ENCODE data around the gene ARHGAP1. TPM values are rescaled to one million over a fixed set of nuclear protein-coding genes. Genes with fewer than 3 reads are reported as not detected.

The ARHGAP1 gene
- total and polyA plus RNA-seq, 2 of the 13 experiments (the other 11 are each of a cell fraction or from before 2014, with no cell fraction given) = 18.6 to 30.3 TPM

DNA sequence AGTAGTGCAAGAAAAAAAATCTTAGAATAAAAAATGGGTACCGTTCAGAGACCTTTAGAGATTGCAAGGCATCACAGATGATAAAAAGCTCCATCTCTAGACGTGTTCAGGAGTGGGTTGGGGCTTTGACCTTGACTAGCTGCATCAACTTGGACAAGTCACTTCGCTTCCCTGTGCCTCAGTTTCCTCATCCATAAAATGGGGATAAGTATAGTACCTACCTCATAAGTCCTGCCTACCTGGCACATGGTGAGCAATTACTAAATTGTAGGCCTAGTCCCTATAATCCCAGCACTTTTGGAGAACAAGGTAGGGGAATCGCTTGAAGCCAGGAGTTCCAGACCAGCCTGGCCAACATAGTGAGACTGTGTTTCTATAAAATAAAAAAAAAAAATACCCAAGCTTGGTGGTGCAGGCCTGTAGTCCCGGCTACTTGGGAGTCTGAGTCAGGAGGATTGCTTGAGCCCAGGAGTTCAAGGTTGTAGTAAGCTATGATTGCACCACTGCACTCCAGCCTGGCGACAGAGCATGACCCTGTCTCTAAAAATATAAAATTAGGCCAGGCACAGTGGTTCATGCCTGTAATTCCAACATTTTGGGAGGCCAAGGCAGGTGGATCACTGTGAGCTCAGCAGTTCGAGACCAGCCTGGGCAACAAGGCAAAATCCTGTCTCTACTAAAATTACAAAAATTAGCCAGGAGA, 12.6 kb upstream of the ARHGAP1 start (continued):
- TF ChIP-seq ONECUT2 (CRISPR knock-in tag; IDR thresholded peaks at IDR 0.05) (no peak), FOSL2 (CRISPR knock-in tag; IDR thresholded peaks at IDR 0.05) (peak; percentile 33; the same call in 1 of the 2 replicates), NBN (conservative IDR thresholded peaks at IDR 0.05) (no peak), PCBP1 (IDR thresholded peaks at IDR 0.05; ENCODE audit: borderline replicate concordance, low read depth, low read length) (no peak), SIX4 (CRISPR knock-in tag; IDR thresholded peaks at IDR 0.05) (no peak), NFYC (CRISPR knock-in tag; IDR thresholded peaks at IDR 0.05) (no peak), CENPT (CRISPR knock-in tag; IDR thresholded peaks at IDR 0.05; ENCODE audit: low read depth) (no peak), HNF4A (CRISPR knock-in tag; IDR thresholded peaks at IDR 0.05) (0 out of 2 replicates have a peak, but pooled peaks have one; percentile 28), GATA4 (IDR thresholded peaks at IDR 0.05; ENCODE audit: borderline replicate concordance, low read depth) (no peak), DR1 (CRISPR knock-in tag; IDR thresholded peaks at IDR 0.05) (no peak), GPN1 (CRISPR knock-in tag; IDR thresholded peaks at IDR 0.05; ENCODE audit: borderline replicate concordance) (no peak), NFRKB (IDR thresholded peaks at IDR 0.05) (no peak), ZKSCAN8 (CRISPR knock-in tag; IDR thresholded peaks at IDR 0.05; ENCODE audit: borderline replicate concordance) (no peak), CEBPB (IDR thresholded peaks at IDR 0.05; ENCODE audit: borderline replicate concordance, low read depth, low read length) (peak; percentile 56; the same call in 1 of the 2 replicates), RARA (CRISPR knock-in tag; IDR thresholded peaks at IDR 0.05) (peak; percentile 70), ZNF550 (CRISPR knock-in tag; IDR thresholded peaks at IDR 0.05; ENCODE audit: borderline replicate concordance) (no peak), NR2F1 (CRISPR knock-in tag; IDR thresholded peaks at IDR 0.05) (0 out of 4 replicates have a peak, but pooled peaks of 1 of the 2 experiments have one; percentile 18), ZNF879 (CRISPR knock-in tag; IDR thresholded peaks at IDR 0.05) (no peak), ZMYM2 (CRISPR knock-in tag; IDR thresholded peaks at IDR 0.05) (no peak), MTF2 (CRISPR knock-in tag; IDR thresholded peaks at IDR 0.05; ENCODE audit: borderline replicate concordance) (no peak), CHD4 (IDR thresholded peaks at IDR 0.05; ENCODE audit: borderline replicate concordance, low read length) (peak; percentile 67; the same call in 1 of the 2 replicates), EHMT2 (IDR thresholded peaks at IDR 0.05; ENCODE audit: borderline replicate concordance, low read depth, low read length) (no peak), SNAI1 (CRISPR knock-in tag; IDR thresholded peaks at IDR 0.05; ENCODE audit: borderline replicate concordance) (no peak)
- TF ChIP-seq, protein P1, sequence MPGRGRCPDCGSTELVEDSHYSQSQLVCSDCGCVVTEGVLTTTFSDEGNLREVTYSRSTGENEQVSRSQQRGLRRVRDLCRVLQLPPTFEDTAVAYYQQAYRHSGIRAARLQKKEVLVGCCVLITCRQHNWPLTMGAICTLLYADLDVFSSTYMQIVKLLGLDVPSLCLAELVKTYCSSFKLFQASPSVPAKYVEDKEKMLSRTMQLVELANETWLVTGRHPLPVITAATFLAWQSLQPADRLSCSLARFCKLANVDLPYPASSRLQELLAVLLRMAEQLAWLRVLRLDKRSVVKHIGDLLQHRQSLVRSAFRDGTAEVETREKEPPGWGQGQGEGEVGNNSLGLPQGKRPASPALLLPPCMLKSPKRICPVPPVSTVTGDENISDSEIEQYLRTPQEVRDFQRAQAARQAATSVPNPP (CRISPR knock-in tag; IDR thresholded peaks at IDR 0.05) = no peak
- TF ChIP-seq, protein P2, sequence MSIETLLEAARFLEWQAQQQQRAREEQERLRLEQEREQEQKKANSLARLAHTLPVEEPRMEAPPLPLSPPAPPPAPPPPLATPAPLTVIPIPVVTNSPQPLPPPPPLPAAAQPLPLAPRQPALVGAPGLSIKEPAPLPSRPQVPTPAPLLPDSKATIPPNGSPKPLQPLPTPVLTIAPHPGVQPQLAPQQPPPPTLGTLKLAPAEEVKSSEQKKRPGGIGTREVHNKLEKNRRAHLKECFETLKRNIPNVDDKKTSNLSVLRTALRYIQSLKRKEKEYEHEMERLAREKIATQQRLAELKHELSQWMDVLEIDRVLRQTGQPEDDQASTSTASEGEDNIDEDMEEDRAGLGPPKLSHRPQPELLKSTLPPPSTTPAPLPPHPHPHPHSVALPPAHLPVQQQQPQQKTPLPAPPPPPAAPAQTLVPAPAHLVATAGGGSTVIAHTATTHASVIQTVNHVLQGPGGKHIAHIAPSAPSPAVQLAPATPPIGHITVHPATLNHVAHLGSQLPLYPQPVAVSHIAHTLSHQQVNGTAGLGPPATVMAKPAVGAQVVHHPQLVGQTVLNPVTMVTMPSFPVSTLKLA (IDR thresholded peaks at IDR 0.05) = no peak
- TF ChIP-seq, protein P3, sequence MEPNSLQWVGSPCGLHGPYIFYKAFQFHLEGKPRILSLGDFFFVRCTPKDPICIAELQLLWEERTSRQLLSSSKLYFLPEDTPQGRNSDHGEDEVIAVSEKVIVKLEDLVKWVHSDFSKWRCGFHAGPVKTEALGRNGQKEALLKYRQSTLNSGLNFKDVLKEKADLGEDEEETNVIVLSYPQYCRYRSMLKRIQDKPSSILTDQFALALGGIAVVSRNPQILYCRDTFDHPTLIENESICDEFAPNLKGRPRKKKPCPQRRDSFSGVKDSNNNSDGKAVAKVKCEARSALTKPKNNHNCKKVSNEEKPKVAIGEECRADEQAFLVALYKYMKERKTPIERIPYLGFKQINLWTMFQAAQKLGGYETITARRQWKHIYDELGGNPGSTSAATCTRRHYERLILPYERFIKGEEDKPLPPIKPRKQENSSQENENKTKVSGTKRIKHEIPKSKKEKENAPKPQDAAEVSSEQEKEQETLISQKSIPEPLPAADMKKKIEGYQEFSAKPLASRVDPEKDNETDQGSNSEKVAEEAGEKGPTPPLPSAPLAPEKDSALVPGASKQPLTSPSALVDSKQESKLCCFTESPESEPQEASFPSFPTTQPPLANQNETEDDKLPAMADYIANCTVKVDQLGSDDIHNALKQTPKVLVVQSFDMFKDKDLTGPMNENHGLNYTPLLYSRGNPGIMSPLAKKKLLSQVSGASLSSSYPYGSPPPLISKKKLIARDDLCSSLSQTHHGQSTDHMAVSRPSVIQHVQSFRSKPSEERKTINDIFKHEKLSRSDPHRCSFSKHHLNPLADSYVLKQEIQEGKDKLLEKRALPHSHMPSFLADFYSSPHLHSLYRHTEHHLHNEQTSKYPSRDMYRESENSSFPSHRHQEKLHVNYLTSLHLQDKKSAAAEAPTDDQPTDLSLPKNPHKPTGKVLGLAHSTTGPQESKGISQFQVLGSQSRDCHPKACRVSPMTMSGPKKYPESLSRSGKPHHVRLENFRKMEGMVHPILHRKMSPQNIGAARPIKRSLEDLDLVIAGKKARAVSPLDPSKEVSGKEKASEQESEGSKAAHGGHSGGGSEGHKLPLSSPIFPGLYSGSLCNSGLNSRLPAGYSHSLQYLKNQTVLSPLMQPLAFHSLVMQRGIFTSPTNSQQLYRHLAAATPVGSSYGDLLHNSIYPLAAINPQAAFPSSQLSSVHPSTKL (CRISPR knock-in tag; IDR thresholded peaks at IDR 0.05) = 0 out of 2 replicates have a peak, but pooled peaks have one; percentile 24

Data from HepG2 (cell line).